GM20431 (cell line): ENCODE results near the gene CDKN2B.

Experiments
- in situ Hi-C: fragments of 300-500 bp; cut with MseI, MboI; formaldehyde crosslinking; loops from one replicate; pipeline ENCODE4 v1.15.0; 2020; ENCODE audit warnings: low sequenced_read_pairs; ENCODE audit not compliant: unreplicated experiment

Gene CDKN2B

GRCh38 chr9:22036866-22037626 lies 27.9 kb upstream of the CDKN2B start:
- in situ Hi-C loops, result loop anchor here (25.0 kb wide), 1 partner anchor 225 kb away; the partner anchor contains the start of gene MTAP

DNA sequence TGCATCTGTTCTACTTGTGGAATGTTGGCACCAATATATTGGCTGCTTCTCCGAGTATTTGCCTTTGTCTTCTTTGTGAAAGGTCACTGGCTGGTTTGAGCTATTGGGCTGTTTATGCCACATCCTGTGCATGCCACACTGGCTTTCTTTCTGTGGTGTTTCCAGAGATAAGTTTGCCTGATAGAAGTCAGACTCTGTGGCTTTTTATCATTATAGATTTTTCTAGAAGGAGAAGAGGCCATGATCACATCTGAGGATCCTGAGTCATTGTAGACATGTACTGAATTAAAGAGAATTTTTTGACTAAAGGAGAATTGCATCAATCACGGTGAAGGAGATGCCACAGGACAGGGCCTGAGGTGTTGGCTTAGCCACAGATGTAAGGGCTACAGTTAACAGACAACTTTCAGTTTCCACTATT lies 26.5 kb upstream of the CDKN2B start:
- in situ Hi-C loops, result loop anchor here (25.0 kb wide), 1 partner anchor 223 kb away; the partner anchor contains the start of gene MTAP

DNA sequence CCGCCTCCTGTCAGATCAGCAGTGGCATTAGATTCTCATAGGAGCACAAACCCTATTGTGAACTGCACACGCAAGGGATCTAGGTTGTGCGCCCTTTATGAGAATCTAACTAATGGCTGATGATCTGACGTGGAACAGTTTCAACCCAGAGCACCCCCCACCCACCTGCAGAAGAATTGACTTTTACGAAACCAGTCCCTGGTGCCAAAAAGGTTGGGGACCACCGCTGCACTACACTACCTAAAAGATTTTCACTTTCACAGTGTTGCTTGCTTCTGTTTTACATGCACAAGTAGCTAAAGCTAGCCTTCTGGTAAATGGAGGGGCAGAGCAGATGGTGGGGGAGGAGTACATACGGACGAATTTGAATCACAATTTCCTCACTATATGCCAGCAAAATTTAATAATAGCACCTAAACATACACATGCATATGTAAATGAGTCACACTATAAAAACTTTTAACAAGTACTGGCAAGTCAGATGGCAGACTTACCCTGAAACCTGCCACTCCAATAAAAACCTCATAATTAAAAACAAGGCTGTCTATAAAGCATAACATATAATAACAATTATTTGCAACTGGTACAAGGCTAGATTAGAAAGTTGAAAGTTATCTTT lies 24.0 kb upstream of the CDKN2B start:
- in situ Hi-C loops, result loop anchor here (25.0 kb wide), 1 partner anchor 221 kb away; the partner anchor contains the start of gene MTAP

- in situ Hi-C loops, result loop anchor here (25.0 kb wide), 1 partner anchor 220 kb away; the partner anchor contains the start of gene MTAP
These were observed 22.7 kb upstream of the CDKN2B start for GRCh38 chr9:22031655-22032411.

DNA sequence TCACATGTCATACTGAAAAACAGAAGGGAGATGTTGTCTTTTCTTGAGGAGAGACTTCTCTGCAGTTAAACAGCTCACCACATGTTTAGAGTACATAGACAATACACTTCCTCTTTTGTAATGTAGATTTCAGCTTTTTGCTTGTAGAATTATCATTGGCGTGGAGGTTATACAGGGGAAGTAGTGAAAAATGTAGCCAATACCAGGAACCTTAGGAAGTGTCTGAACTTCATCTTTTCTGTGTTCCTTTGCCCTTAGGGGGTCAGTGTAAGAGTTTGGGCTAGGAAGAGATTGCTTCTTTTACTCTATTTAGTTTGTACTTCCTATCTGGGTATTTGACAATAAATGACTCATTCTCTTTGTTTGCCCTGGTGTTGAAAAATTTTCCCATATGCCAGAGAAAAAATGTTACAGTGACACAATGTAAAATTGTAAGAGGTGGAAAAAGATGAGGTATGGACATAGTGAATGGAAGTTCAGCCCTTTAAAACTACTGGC lies 21.0 kb upstream of the CDKN2B start:
- in situ Hi-C loops, result loop anchor here (25.0 kb wide), 1 partner anchor 218 kb away; the partner anchor contains the start of gene MTAP

- in situ Hi-C loops, result loop anchor here (25.0 kb wide), 1 partner anchor 217 kb away; the partner anchor contains the start of gene MTAP
These were observed 20.1 kb upstream of the CDKN2B start for GRCh38 chr9:22029231-22029630.

- in situ Hi-C loops, result loop anchor here (25.0 kb wide), 1 partner anchor 216 kb away; the partner anchor contains the start of gene MTAP
These were observed 19.3 kb upstream of the CDKN2B start for GRCh38 chr9:22028394-22028793.

DNA sequence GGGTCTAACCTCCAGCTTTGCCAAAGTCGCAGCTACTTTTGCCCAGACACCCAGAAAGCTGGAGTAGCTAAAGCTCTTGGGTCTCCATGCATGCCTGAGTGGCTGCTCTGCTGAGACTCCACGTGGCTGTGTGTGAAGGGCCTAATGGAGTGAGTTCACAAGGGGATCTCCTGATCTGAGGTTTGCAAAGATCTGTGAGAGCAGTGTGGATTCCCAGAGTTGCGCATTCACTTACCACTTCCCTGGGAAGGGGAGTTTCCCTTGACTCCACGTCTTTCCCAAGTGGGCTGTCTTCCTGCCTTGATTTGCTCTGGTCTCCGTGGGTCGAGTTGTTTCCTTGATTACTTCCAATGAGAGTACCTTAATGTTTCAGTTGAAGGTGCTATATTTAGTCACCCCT lies 17.6 kb upstream of the CDKN2B start:
- in situ Hi-C loops, result loop anchor here (25.0 kb wide), 1 partner anchor 214 kb away; the partner anchor contains the start of gene MTAP

DNA sequence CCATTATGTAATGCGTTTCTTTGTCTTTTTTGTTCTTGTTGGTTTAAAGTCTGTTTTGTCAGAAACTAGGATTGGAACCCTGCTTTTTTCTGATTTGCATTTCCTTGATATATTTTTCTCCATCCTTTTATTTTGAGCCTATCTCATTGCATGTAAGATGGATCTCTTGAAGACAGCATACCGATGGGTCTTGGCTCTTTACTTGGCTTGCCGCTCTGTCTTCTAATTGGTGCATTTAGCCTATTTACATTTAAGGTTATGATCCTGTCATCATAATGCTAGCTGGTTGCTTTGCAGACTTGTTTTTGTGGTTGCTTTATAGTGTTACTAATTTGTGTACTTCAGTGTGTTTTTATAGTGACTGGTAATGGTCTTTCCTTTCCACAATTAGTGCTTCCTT lies 13.3 kb upstream of the CDKN2B start:
- in situ Hi-C loops, result no loop called here

DNA sequence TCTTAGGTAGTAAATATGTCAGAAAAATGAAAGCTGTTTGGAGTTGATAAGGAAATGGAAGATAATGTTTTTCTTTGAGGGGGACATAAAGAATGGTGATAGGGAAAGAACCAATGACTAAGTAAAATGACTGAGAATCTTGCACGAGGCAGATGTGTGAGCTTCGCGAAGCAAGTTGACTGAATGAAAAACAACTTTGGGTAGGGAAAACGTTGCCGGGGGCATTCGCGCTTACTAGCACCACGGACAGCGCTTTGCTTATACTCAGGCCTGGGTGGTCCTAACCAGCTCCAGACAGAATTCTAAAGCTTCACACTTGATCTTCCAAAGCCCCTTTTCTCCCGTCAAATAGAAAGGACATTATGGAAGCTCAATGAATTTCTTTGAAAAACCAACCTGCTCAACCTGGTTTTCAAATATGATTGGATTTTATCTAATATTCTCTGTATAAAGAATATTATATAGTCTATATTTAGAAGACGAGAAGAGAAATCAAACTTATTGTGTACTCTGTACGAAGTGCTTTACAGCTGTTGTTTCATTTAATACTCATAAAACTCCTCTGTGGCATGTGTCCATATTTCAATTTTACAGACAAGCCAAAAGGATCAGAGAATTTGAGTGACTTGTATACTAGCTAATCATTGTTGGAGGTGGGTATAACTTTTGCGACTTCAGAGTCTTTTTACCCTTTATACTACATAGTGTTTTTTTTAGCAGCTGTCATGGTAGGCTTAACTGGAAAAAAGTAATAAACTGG lies 1.9 kb upstream of the CDKN2B start:
- in situ Hi-C loops, result no loop called here

DNA sequence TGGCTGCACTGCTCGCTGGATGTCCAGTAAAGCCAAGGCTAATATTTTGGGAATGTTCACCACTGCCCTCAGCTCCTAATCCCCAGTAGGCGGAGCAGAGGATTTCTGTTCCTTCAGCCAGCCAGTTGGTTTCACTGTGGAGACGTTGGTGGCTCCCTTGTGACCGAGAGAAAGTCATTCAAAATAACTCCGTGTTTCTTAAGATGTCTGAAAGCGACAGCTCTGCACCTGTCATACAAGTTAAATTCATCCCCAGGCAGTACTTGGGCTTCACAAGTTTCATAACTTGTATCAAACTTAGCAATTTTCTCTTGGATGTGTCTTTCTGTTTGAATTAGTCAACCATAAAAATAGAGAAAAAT lies 382 bp upstream of the CDKN2B start:
- in situ Hi-C loops, result no loop called here

DNA sequence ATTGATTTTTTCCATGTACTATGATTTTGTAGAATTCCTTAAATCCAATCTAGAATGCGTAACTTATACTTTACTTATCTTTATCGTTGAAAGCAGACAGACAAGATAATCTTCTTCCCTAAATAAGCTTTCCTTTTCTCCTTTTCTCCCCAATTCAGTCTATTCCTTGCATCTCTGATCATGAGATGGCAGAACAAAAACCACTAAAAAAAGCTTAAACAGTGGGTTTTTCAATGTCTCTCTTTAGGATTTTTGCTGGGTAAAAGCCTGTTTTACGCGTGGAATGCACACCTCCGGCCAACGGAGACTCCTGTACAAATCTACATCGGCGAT lies 755 bp downstream of the CDKN2B start:
- in situ Hi-C loops, result no loop called here

GRCh38 chr9:22005702-22006606 lies 3.2 kb downstream of the CDKN2B start:
- in situ Hi-C loops, result no loop called here

DNA sequence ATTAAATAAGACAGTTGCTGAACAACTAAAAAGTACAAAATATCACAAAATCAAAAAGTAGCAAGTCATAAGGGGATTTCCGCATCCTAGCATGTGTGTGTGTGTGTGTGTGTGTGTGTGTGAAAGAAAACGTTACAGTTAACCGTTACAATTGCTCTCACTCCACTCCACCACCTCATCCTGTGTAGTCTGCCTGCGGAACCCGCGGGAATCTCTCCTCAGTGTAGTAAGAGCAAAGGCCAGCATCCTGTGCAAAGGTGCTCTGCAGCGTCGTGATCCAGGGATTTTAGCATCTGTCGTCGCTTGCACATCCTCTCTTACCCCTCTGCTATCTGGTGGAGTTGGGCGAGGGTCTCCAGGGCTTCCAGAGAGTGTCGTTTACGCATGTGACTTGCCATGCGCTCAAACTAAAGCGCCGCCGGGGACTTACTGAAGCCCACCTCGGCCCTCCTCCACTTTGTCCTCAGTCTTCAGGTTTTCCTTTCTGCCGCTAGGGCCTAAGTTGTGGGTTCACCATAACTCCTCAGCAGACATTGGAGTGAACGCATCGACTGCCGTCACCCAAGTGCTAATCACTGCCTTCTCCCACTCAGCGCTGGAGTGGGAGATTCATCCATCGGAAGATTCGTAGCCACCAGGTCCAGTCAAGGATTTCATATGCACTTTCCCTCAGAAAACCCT lies 3.9 kb downstream of the CDKN2B start:
- in situ Hi-C loops, result no loop called here

- in situ Hi-C loops, result no loop called here
These were observed 7.1 kb downstream of the CDKN2B start for GRCh38 chr9:22002038-22002437.

- in situ Hi-C loops, result no loop called here
These were observed 11.1 kb downstream of the CDKN2B start for GRCh38 chr9:21998026-21998425.

- in situ Hi-C loops, result no loop called here
These were observed 11.6 kb downstream of the CDKN2B start for GRCh38 chr9:21997480-21997879.

- in situ Hi-C loops, result no loop called here
These were observed 12.2 kb downstream of the CDKN2B start for GRCh38 chr9:21996858-21997257.
